GM18505 (cell line): ENCODE data around the gene AKAP7.

Experiments used
- ATAC-seq: cut with Tn5 transposase; IDR thresholded peaks from one replicate; pipeline ENCODE4 v1.9.1; 2021; ENCODE audit not compliant: unreplicated experiment
- POLR2A ChIP-seq: IDR thresholded peaks from 4 replicates; pipeline ENCODE4 v1.6.1; 2011; ENCODE audit warnings: borderline replicate concordance; ENCODE audit not compliant: insufficient read depth, insufficient read length; ENCODE audit errors: extremely low read depth

The AKAP7 gene

DNA sequence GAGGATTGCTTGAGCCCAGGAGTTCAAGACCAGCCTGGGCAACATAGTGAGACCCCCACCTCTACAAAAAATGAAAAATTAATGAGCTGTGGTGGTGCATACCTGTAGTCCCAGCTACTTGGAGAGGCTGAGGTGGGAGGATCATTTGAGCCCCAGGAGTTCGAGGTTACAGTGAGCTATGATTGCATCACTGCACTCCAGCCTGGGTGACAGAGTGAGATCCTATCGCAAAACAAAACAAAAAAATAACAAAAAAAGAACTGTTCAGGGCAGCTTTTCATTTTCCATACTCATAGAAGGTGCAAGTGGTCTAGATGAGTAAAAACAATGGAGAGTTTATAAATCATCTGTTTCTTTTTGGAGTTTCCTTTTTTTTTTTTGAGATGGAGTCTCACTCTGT is 21.1 kb downstream of the AKAP7 start:
- ATAC-seq = no peak
- TF ChIP-seq POLR2A = no peak

DNA sequence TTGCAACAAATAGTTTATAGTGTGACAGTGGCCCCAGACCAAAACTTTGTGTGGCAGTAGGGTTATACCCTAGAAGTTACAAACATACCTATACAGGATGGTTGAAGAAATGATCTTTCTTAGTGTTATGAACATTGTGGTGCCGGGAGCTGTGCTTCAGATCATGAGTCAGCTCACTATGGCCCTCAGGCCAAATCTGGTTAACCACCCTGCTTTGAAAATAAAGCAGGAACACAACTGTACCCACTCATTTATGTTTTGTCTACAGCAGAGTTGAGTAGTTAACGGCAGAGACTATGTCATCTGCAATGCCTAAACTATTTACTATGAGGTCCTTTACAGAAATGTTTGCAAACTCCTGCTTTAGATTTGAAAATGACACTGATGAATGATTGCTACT is 24.3 kb downstream of the AKAP7 start:
- ATAC-seq = no peak
- TF ChIP-seq POLR2A = no peak

- ATAC-seq = no peak
- TF ChIP-seq POLR2A = no peak
Observed at GRCh38 chr6:131160254-131160758, 25.0 kb downstream of the AKAP7 start.

DNA sequence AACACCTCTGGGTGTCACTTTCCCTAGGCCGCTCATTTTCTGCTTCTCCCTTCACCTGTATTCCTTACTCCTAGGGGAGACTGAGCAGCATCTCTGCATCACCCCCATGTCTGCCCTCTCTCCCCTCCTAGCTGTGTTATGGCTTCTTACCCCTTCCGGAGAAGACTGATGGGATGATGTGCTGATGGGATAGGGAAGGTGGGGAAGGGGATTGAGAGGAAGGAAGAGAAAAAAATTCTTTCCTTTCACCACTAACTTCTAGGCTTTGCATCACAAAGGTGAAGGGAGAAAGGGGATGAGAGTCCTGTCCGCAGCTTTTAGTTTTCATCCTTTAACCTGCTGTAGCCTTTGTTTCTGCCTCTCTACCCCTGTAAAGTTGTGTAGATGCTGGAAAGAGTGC is 26.7 kb downstream of the AKAP7 start:
- ATAC-seq = no peak
- no peak for TF ChIP-seq POLR2A

GRCh38 chr6:131163886-131164285 is 28.6 kb downstream of the AKAP7 start:
- ATAC-seq = no peak
- no peak for TF ChIP-seq POLR2A

DNA sequence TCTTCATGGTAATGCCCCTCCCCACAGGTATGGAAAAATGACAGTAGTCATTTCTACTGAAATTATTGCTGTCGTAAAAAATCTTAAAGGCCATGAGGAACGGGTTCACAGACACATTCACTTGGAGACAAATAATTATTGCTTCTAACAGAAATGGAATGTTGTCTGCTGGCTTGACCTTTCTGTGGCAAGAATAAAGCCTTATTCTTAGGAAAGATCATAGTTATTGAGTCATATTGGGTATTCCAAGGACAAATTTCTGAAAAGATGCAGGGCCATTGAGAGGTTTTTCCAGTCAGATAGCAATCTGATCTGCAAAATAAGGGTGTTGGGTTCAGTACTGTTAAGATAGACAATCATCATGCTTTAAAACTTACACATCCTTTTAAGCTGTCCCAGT is 29.2 kb downstream of the AKAP7 start:
- no peak for ATAC-seq
- no peak for TF ChIP-seq POLR2A

GRCh38 chr6:131167773-131168172 is 32.5 kb downstream of the AKAP7 start:
- TF ChIP-seq POLR2A = no peak
- ATAC-seq = no peak

DNA sequence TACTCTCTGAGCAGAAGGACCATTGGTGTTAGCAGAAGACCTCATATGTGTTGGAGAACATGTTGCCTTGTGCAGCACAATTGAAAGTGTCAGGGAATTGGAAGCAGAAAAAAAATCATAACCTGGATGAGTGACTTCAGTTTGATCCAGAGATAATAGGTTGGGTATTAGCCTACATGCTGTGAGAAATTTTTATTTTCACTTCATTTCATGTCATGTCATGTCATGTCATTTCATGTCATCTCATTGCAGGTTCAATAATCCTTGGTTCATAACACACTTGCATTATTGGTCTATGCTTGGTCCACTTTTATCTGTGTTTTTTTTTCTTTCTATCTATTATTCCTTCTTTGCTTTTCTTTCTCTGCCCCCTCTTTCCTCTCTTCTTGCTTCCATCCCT is 34.3 kb downstream of the AKAP7 start:
- no peak for ATAC-seq

GRCh38 chr6:131172222-131172621 is 37.0 kb downstream of the AKAP7 start:
- ATAC-seq = no peak
- TF ChIP-seq POLR2A = no peak

More for the DNA sequence above, 34.3 kb downstream of the AKAP7 start:
- TF ChIP-seq POLR2A = no peak

GRCh38 chr6:131173680-131174079 is 38.4 kb downstream of the AKAP7 start:
- ATAC-seq = no peak

DNA sequence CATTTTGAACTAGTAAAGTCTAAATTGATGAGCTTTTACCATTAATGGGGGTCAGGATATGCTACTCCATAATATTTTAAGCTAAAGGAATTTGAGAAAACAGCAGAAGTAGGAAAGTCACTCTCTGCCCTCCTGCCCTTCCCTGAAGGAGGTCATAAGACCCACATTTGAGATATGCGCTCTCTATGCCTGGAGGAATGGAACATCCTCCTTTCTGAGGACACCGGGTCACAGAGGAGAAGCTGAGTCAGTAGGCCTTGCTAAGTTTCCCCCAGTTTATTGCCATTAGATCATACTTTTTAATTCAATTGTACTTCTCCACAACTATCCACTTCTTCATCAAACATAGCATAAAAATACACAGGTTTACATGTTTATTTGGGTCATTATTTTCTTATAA is 40.3 kb downstream of the AKAP7 start:
- ATAC-seq = no peak
- TF ChIP-seq POLR2A = no peak

More at GRCh38 chr6:131173680-131174079, 38.4 kb downstream of the AKAP7 start:
- no peak for TF ChIP-seq POLR2A

GRCh38 chr6:131177996-131178395 is 42.7 kb downstream of the AKAP7 start:
- no peak for ATAC-seq
- TF ChIP-seq POLR2A = no peak

GRCh38 chr6:131182991-131183425 is 47.7 kb downstream of the AKAP7 start:
- no peak for TF ChIP-seq POLR2A
- ATAC-seq = no peak

DNA sequence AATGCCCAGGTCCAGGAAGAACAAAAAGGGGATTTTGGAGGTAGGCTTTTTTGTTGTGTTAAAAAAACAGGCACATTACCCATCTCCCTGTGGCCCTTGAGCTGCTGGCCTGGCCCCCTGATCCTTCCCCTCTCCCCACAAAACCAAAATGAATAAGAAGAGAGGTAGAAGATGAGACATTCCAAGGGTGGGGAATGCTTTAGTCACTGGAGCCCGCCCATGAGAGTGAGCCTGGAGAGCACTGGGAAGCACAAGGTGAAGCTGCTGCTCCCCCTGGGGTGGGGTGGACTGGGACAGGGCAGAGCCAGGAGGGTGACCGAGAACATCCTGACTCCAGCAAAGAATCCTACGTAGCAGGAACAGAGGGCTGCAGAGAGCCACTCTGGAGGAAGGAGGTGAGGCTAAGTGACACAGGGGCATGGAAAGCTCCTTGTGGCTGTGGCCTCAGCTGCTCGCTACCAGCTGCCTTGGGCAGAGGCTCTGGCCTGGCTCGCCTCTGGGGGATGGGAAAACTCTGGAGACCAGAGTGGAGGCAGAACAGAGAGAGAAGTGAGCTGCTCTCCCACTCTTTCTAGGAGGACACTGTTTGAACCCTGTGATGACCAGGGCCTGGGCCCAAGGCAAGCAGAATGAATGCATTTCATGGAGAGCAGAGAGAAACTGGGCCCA is 48.3 kb downstream of the AKAP7 start:
- no peak for ATAC-seq
- no peak for TF ChIP-seq POLR2A
